BLaER1 (cell line): ENCODE results near the gene PDLIM5.
"Not testable (repeated sequence)": the region's sequence is repeated elsewhere in the genome, so short reads cannot be mapped to it uniquely, and the experiment has no call there.

Experiments used
- H3K27ac ChIP-seq: shearing (Covaris generic); formaldehyde crosslinking; 2 replicates; pipeline ENCODE4 v1.8.1; 2022
- H3K27me3 ChIP-seq: shearing (Covaris generic); formaldehyde crosslinking; 2 replicates; pipeline ENCODE4 v1.8.1; 2022
- H3K36me3 ChIP-seq: shearing (Covaris generic); formaldehyde crosslinking; 2 replicates; pipeline ENCODE4 v1.8.1; 2022
- H3K4me1 ChIP-seq: shearing (Covaris generic); formaldehyde crosslinking; 2 replicates; pipeline ENCODE4 v1.8.1; 2022
- H3K4me2 ChIP-seq: shearing (Covaris generic); formaldehyde crosslinking; 2 replicates; pipeline ENCODE4 v1.8.1; 2022
- H3K4me3 ChIP-seq: shearing (Covaris generic); formaldehyde crosslinking; 2 replicates; pipeline ENCODE4 v1.8.1; 2022
- H3K9ac ChIP-seq: shearing (Covaris generic); formaldehyde crosslinking; 2 replicates; pipeline ENCODE4 v1.8.1; 2022
- H3K9me3 ChIP-seq: shearing (Covaris generic); formaldehyde crosslinking; 2 replicates; pipeline ENCODE4 v1.8.1; 2022
- H4K20me1 ChIP-seq: shearing (Covaris generic); formaldehyde crosslinking; 2 replicates; pipeline ENCODE4 v1.8.1; 2022
- Cebpa-rat ChIP-seq: shearing (Covaris generic); IDR thresholded peaks from 2 replicates; pipeline ENCODE4 v1.8.1; 2022

PDLIM5 gene

GRCh38 chr4:94603170-94603747, 151.5 kb downstream of the PDLIM5 start:
- H4K20me1 ChIP-seq, result no peaks in the 10 kb centered on the region
- H3K9ac ChIP-seq, result no peak overlapping the region
- no peak overlapping the region for H3K4me3 ChIP-seq
- no peak overlapping the region for H3K4me2 ChIP-seq
- no peaks in the 10 kb centered on the region for H3K36me3 ChIP-seq
- TF ChIP-seq Cebpa-rat, result no peak
- H3K27ac ChIP-seq, result no peak overlapping the region
- no peaks in the 10 kb centered on the region for H3K4me1 ChIP-seq
- no peaks in the 10 kb centered on the region for H3K27me3 ChIP-seq
- no peaks in the 10 kb centered on the region for H3K9me3 ChIP-seq

DNA sequence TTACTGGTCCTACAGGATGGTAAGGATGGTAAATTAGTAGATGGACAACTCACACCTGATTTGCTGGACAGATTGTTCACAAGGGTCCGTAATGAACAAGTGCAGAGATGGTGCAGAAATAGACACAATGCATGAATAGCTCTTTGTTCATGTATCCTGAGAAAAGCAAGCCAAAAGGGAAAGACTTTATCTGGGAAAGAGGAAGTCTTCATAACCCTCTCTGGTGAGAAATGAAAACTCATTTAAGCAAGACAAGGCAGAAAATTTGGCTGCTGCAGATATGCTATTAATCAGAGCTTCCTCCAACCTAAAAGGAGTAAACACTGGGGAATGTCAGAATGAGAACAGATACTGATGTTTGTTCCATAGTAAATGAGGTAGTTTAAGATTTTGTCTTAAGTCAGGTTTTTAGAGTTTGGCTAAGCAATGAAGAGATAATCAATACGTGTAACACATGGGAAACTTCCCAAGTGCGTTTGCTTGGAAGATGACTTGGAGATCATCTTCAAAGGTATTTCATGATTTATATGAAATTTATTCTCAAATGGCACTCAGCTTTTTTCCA, 153.6 kb downstream of the PDLIM5 start:
- Histone ChIP-seq H3K4me1 (no peaks in the 10 kb centered on the region), H3K9ac (no peak overlapping the region), H3K4me3 (no peak overlapping the region), H4K20me1 (no peaks in the 10 kb centered on the region), H3K27me3 (no peaks in the 10 kb centered on the region), H3K4me2 (no peak overlapping the region), H3K27ac (no peak overlapping the region), H3K9me3 (no peaks in the 10 kb centered on the region), H3K36me3 (no peaks in the 10 kb centered on the region)
- TF ChIP-seq Cebpa-rat, result no peak

- no peak overlapping the region for H3K9ac ChIP-seq
- H3K27me3 ChIP-seq, result no peaks in the 10 kb centered on the region
- H3K4me2 ChIP-seq, result no peak overlapping the region
- H3K4me1 ChIP-seq, result no peaks in the 10 kb centered on the region
- H3K9me3 ChIP-seq, result no peaks in the 10 kb centered on the region
- no peak for TF ChIP-seq Cebpa-rat
- H4K20me1 ChIP-seq, result no peaks in the 10 kb centered on the region
- no peaks in the 10 kb centered on the region for H3K36me3 ChIP-seq
- H3K4me3 ChIP-seq, result no peak overlapping the region
- no peak overlapping the region for H3K27ac ChIP-seq
Observed at GRCh38 chr4:94610145-94610544, 158.4 kb downstream of the PDLIM5 start.

- TF ChIP-seq Cebpa-rat, result no peak
- Histone ChIP-seq H3K4me3 (no peak overlapping the region), H3K9me3 (no peaks in the 10 kb centered on the region), H4K20me1 (no peaks in the 10 kb centered on the region), H3K4me2 (no peak overlapping the region), H3K27me3 (no peaks in the 10 kb centered on the region), H3K9ac (no peak overlapping the region), H3K36me3 (no peaks in the 10 kb centered on the region), H3K4me1 (no peaks in the 10 kb centered on the region), H3K27ac (no peak overlapping the region)
Observed at GRCh38 chr4:94613248-94613647, 161.5 kb downstream of the PDLIM5 start.

DNA sequence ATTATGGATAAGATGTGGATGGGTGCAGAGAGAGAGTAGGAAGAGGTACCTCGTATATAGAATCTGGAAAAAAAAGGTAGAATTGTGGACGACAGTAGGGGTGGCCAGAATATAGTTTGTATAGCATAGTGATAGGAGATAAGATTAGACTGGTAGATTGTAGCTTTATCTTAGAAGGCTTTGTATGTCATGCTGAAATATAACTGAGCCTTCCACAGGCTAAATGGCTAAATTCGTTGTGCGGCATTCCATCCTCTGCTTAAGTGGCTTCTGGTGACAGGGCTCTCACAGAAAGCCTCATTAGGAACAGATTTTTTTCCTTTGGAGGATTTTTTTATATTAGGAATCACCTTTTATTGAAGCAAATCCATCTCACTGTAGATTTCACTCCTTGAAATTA, 163.7 kb downstream of the PDLIM5 start:
- Histone ChIP-seq H3K9ac (no peak overlapping the region), H3K4me2 (no peak overlapping the region), H3K4me1 (no peaks in the 10 kb centered on the region), H3K27ac (no peak overlapping the region), H3K4me3 (no peak overlapping the region), H4K20me1 (no peaks in the 10 kb centered on the region), H3K9me3 (no peaks in the 10 kb centered on the region), H3K27me3 (no peaks in the 10 kb centered on the region), H3K36me3 (no peaks in the 10 kb centered on the region)
- no peak for TF ChIP-seq Cebpa-rat

GRCh38 chr4:94621491-94622080, 169.8 kb downstream of the PDLIM5 start:
- H4K20me1 ChIP-seq, result no peaks in the 10 kb centered on the region
- no peak overlapping the region for H3K4me3 ChIP-seq
- TF ChIP-seq Cebpa-rat, result no peak
- no peaks in the 10 kb centered on the region for H3K27me3 ChIP-seq
- H3K4me2 ChIP-seq, result no peak overlapping the region
- no peak overlapping the region for H3K9ac ChIP-seq
- no peaks in the 10 kb centered on the region for H3K9me3 ChIP-seq
- H3K27ac ChIP-seq, result no peak overlapping the region
- no peaks in the 10 kb centered on the region for H3K4me1 ChIP-seq
- no peaks in the 10 kb centered on the region for H3K36me3 ChIP-seq

DNA sequence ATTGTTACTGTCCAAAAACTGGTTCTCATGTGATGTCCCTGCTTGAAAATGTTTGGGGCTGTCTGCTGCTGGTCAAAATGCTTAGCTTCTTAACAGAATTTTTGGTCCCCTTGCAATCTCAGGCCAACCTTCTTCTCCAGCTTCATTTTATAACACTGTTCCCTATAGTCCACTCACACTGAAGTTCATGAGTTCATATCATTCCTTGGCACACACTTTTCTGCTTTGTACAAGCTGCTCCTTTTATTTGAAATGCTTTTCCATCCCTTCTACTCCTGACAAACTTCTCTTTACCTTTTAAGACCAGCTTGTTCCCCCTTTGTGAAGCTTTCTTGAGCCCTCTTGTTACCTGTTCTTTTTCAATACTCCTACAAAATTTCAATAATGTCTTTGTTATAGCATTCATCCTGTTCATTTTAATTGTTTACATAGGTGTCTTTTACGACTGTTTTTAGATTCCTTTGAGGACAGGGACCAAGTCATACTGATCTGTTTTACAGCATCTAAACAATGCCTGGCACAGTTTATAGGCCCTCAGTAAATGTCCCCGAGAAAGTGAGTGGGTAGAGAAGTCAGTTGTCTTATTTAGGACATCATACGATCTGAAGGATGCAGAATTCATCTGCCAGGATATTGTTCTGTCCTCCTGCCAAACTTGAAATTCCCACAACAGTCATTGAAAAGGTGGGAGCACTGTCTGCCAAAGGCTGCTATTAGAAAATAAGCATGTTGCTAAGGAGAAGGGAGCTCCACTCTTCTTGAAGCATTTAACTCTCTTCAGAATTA, 171.6 kb downstream of the PDLIM5 start:
- no peaks in the 10 kb centered on the region for H3K36me3 ChIP-seq
- no peak overlapping the region for H3K9ac ChIP-seq
- H4K20me1 ChIP-seq, result no peaks in the 10 kb centered on the region
- no peak overlapping the region for H3K4me2 ChIP-seq
- no peak overlapping the region for H3K27ac ChIP-seq
- no peak for TF ChIP-seq Cebpa-rat
- no peaks in the 10 kb centered on the region for H3K27me3 ChIP-seq
- no peak overlapping the region for H3K4me3 ChIP-seq
- H3K9me3 ChIP-seq, result no peaks in the 10 kb centered on the region
- no peaks in the 10 kb centered on the region for H3K4me1 ChIP-seq

DNA sequence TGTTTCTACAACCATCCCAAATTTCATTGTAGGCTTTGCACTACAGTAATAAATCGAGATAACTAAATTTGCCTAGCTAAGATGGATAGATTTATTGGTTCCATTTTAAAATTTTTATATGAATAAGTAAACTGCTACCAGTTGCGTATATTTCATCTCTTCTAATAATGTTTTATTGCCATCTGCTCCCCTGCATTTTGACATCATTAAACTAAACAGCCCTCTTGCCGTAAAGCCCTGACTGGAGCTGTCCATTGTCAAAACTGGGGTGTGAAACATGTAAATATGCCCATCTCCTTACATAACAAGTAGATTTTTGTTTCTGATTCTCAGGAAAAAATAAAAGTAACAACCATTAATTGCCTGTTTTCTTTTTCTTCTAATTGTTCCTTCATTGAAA, 175.2 kb downstream of the PDLIM5 start:
- no peak overlapping the region for H3K4me3 ChIP-seq
- H3K27ac ChIP-seq, result no peak overlapping the region
- H3K36me3 ChIP-seq, result no peaks in the 10 kb centered on the region
- H3K9me3 ChIP-seq, result no peaks in the 10 kb centered on the region
- no peaks in the 10 kb centered on the region for H3K4me1 ChIP-seq
- H4K20me1 ChIP-seq, result no peaks in the 10 kb centered on the region
- no peak for TF ChIP-seq Cebpa-rat
- no peaks in the 10 kb centered on the region for H3K27me3 ChIP-seq
- H3K9ac ChIP-seq, result no peak overlapping the region
- no peak overlapping the region for H3K4me2 ChIP-seq

- not testable (repeated sequence) for H4K20me1 ChIP-seq, H3K4me3 ChIP-seq, H3K27ac ChIP-seq, H3K36me3 ChIP-seq, H3K4me2 ChIP-seq, H3K27me3 ChIP-seq, H3K4me1 ChIP-seq, H3K9me3 ChIP-seq, H3K9ac ChIP-seq
Observed at GRCh38 chr4:94629058-94629457, 177.3 kb downstream of the PDLIM5 start.

GRCh38 chr4:94629837-94630236, 178.1 kb downstream of the PDLIM5 start:
- TF ChIP-seq Cebpa-rat, result no peak
- Histone ChIP-seq H3K27me3 (no peaks in the 10 kb centered on the region), H3K36me3 (no peaks in the 10 kb centered on the region), H3K9me3 (no peaks in the 10 kb centered on the region), H3K4me3 (no peak overlapping the region), H4K20me1 (no peaks in the 10 kb centered on the region), H3K27ac (no peak overlapping the region), H3K9ac (no peak overlapping the region), H3K4me2 (no peak overlapping the region), H3K4me1 (no peaks in the 10 kb centered on the region)
